GM23338 (cell line): ENCODE measurements around the gene BRAF. TPM values are rescaled to one million over a fixed set of nuclear protein-coding genes. Genes with fewer than 3 reads are reported as not detected.

ENCODE experiments used
- ATAC-seq: fragments of 200-7000 bp; cut with Tn5 transposase; 3 replicates; pipeline ENCODE4 v1.9.1; 2020
- DNase-seq: peaks from one replicate; pipeline ENCODE4 v3.0.0-alpha.2; 2015; ENCODE audit warnings: low spot score
- H2AFZ ChIP-seq: fragments of 200-600 bp; sonication (generic); 2 replicates; pipeline ENCODE4 v1.8.0; 2016; ENCODE audit warnings: antibody characterized with exemption, mild to moderate bottlenecking, moderate library complexity
- H3F3A ChIP-seq: fragments of 200-600 bp; sonication (generic); replicated peaks from 2 replicates; pipeline ENCODE4 v1.8.0; 2017; ENCODE audit warnings: antibody characterized with exemption, mixed run types, low read depth
- H3K27ac ChIP-seq: fragments of 200-600 bp; sonication (generic); 2 replicates; pipeline ENCODE4 v1.6.1; 2016; ENCODE audit warnings: low read depth
- H3K27me3 ChIP-seq: fragments of 200-600 bp; sonication (generic); 2 replicates; pipeline ENCODE4 v1.8.0; 2016; ENCODE audit warnings: mild to moderate bottlenecking, mixed run types, moderate library complexity; ENCODE audit not compliant: insufficient read depth
- H3K36me3 ChIP-seq: fragments of 200-600 bp; sonication (generic); 2 replicates; pipeline ENCODE4 v1.8.0; 2016; ENCODE audit warnings: mild to moderate bottlenecking; ENCODE audit not compliant: insufficient read depth
- H3K4me1 ChIP-seq: fragments of 200-600 bp; sonication (generic); 2 replicates; pipeline ENCODE4 v1.8.0; 2016; ENCODE audit warnings: mild to moderate bottlenecking, moderate library complexity; ENCODE audit not compliant: insufficient read depth
- H3K4me2 ChIP-seq: fragments of 200-600 bp; sonication (generic); 2 replicates; pipeline ENCODE4 v1.7.1; 2017; ENCODE audit warnings: mixed run types
- H3K4me3 ChIP-seq: fragments of 200-600 bp; sonication (generic); 2 replicates; pipeline ENCODE4 v1.6.1; 2016; ENCODE audit warnings: mixed run types
- H3K79me2 ChIP-seq: fragments of 200-600 bp; sonication (generic); replicated peaks from 2 replicates; pipeline ENCODE4 v1.8.0; 2017; ENCODE audit warnings: mild to moderate bottlenecking; ENCODE audit not compliant: insufficient read depth
- H3K9me2 ChIP-seq: fragments of 200-600 bp; sonication (generic); 2 replicates; pipeline ENCODE4 v1.8.0; 2017; ENCODE audit not compliant: insufficient read depth
- H4K20me1 ChIP-seq: fragments of 200-600 bp; sonication (generic); replicated peaks from 2 replicates; pipeline ENCODE4 v1.8.0; 2017; ENCODE audit warnings: mild to moderate bottlenecking; ENCODE audit not compliant: insufficient read depth
- H3K27ac Mint-ChIP-seq: 2 replicates; pipeline ENCODE4 v1.8.0; 2020; ENCODE audit warnings: inconsistent platforms, mild to moderate bottlenecking, moderate library complexity, mixed read lengths
- H3K27me3 Mint-ChIP-seq: 3 replicates; pipeline ENCODE4 v1.8.0; 2022; ENCODE audit warnings: low read depth, mild to moderate bottlenecking, moderate library complexity, mixed read lengths, inconsistent platforms; ENCODE audit not compliant: insufficient read depth, poor library complexity
- H3K36me3 Mint-ChIP-seq: 3 replicates; pipeline ENCODE4 v1.8.0; 2021; ENCODE audit warnings: low read depth, mild to moderate bottlenecking, inconsistent platforms, moderate library complexity, mixed read lengths
- H3K4me1 Mint-ChIP-seq: 3 replicates; pipeline ENCODE4 v1.8.0; 2020; ENCODE audit warnings: mild to moderate bottlenecking, inconsistent platforms, mixed read lengths
- H3K4me3 Mint-ChIP-seq: 3 replicates; pipeline ENCODE4 v1.8.0; 2021; ENCODE audit warnings: moderate library complexity, mild to moderate bottlenecking, inconsistent platforms, mixed read lengths
- H3K9me3 Mint-ChIP-seq: 3 replicates; pipeline ENCODE4 v1.8.0; 2020; ENCODE audit warnings: moderate library complexity, mild to moderate bottlenecking, inconsistent platforms, mixed read lengths
- EZH2 ChIP-seq: fragments of 200-600 bp; sonication (generic); IDR thresholded peaks from one replicate; pipeline ENCODE4 v1.8.0; 2017; ENCODE audit warnings: antibody characterized with exemption, mild to moderate bottlenecking, low read depth; ENCODE audit not compliant: unreplicated experiment
- EZH2phosphoT487 ChIP-seq: fragments of 200-600 bp; sonication (generic); IDR thresholded peaks from one replicate; pipeline ENCODE4 v1.8.1; 2018; ENCODE audit warnings: antibody characterized with exemption; ENCODE audit not compliant: unreplicated experiment
- JUNB ChIP-seq: IDR thresholded peaks from one replicate; pipeline ENCODE4 v1.6.1; 2016; ENCODE audit warnings: antibody characterized with exemption; ENCODE audit not compliant: unreplicated experiment
- NANOG ChIP-seq: IDR thresholded peaks from 2 replicates; pipeline ENCODE4 v1.6.1; 2016; ENCODE audit warnings: antibody characterized with exemption, borderline replicate concordance
- POLR2AphosphoS5 ChIP-seq: IDR thresholded peaks from 2 replicates; pipeline ENCODE4 v1.6.1; 2016; ENCODE audit warnings: antibody characterized with exemption, low read depth
- STAT1 ChIP-seq: IDR thresholded peaks from one replicate; pipeline ENCODE4 v1.6.1; 2016; ENCODE audit warnings: antibody characterized with exemption; ENCODE audit not compliant: unreplicated experiment
- ZNF114 ChIP-seq: fragments of 250-450 bp; sonication (Bioruptor Pico); IDR thresholded peaks from 2 replicates; pipeline ENCODE4 v1.5.0; 2020; ENCODE audit warnings: mild to moderate bottlenecking, moderate library complexity
- ZNF331 ChIP-seq: fragments of 250-450 bp; sonication (Bioruptor Pico); IDR thresholded peaks from 2 replicates; pipeline ENCODE4 v1.5.0; 2020; ENCODE audit warnings: low read depth, mild to moderate bottlenecking, moderate library complexity
- polyA plus RNA-seq: library from polyadenylated mRNA; unstranded; fragments of >200 nt; fragmentation: Nextera tagmentation; extraction: Ambion mirVana; gene quantifications from 2 replicates; pipeline ENCODE4 v1.2.1, GENCODE V29; 2016
- total RNA-seq: library from RNA; depleted of rRNA; stranded (reverse); fragments of >200 nt; shearing (Covaris generic); gene quantifications from 2 replicates; pipeline ENCODE4 v1.2.3, GENCODE V29; 2014
- TF ChIP-seq, protein P1 (sequence below): IDR thresholded peaks from one replicate; pipeline ENCODE4 v1.6.1; 2018; ENCODE audit warnings: antibody characterized with exemption; ENCODE audit not compliant: unreplicated experiment
- TF ChIP-seq, protein P2 (sequence below): fragments of 250-450 bp; sonication (Bioruptor Pico); IDR thresholded peaks from 2 replicates; pipeline ENCODE4 v1.5.0; 2020; ENCODE audit warnings: mild to moderate bottlenecking, moderate library complexity

Gene BRAF
- total and polyA plus RNA-seq, 2 experiments from 2014 or later = 14.6 to 36.8 TPM

DNA sequence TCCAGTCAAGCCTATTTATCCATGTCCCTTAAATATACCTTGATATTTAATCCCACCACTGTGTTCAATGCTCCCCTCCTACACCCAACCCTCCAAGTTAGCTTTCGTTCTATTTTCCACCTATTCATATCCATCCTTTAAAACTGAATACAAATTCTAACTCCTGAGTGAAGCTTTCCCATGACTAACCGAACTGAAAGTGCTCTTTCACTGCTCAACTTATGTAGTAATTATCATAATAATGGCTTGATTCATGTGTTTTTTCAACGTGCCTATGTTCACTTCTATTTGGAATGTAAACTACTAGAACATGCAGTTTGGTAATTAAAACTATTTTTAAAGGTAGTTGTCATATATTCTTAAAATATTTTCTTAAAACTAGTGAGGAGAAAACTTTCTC, 170.2 kb downstream of the BRAF start (continued):
- TF ChIP-seq, protein P1, sequence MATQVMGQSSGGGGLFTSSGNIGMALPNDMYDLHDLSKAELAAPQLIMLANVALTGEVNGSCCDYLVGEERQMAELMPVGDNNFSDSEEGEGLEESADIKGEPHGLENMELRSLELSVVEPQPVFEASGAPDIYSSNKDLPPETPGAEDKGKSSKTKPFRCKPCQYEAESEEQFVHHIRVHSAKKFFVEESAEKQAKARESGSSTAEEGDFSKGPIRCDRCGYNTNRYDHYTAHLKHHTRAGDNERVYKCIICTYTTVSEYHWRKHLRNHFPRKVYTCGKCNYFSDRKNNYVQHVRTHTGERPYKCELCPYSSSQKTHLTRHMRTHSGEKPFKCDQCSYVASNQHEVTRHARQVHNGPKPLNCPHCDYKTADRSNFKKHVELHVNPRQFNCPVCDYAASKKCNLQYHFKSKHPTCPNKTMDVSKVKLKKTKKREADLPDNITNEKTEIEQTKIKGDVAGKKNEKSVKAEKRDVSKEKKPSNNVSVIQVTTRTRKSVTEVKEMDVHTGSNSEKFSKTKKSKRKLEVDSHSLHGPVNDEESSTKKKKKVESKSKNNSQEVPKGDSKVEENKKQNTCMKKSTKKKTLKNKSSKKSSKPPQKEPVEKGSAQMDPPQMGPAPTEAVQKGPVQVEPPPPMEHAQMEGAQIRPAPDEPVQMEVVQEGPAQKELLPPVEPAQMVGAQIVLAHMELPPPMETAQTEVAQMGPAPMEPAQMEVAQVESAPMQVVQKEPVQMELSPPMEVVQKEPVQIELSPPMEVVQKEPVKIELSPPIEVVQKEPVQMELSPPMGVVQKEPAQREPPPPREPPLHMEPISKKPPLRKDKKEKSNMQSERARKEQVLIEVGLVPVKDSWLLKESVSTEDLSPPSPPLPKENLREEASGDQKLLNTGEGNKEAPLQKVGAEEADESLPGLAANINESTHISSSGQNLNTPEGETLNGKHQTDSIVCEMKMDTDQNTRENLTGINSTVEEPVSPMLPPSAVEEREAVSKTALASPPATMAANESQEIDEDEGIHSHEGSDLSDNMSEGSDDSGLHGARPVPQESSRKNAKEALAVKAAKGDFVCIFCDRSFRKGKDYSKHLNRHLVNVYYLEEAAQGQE = no peak
- TF ChIP-seq EZH2phosphoT487 (no peak), EZH2 (no peak), ZNF114 (CRISPR knock-in tag) (no peak), NANOG (no peak), JUNB (no peak)

DNA sequence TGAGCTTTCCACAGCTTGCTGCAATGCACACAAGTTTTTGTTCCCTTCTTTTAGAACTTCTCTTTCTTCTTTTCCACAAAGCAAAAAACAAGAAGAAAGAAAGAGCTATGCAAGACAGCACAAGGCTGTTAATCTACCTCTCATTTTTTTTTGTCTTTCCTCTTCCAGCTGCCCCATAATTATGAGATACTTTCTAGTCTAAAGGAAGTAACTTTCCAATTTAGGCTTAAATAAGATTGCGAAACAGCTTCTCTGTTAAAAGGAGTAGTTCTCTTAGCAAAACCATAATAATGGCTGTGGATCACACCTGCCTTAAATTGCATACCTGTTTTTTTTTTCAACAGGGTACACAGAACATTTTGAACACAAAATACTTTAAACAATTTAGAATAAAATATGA, 172.2 kb downstream of the BRAF start:
- Histone ChIP-seq H3K27ac (no peak overlapping the region), H3F3A (no peaks in the 10 kb centered on the region), H3K4me2 (no peak overlapping the region), H3K9me2 (no peaks in the 10 kb centered on the region), H3K36me3 (no peaks in the 10 kb centered on the region), H3K4me3 (no peak overlapping the region), H2AFZ (no peak overlapping the region), H3K27me3 (no peaks in the 10 kb centered on the region), H4K20me1 (no peaks in the 10 kb centered on the region), H3K4me1 (0 out of 2 replicates have a peak, but pooled peaks cover 4% of the 10 kb centered on the region), H3K79me2 (no peaks in the 10 kb centered on the region)
- no peaks in the 10 kb centered on the region; the same call in 2 of the 3 replicates for H3K36me3 Mint-ChIP-seq
- DNase-seq (no peak), ATAC-seq (no peak)
- no peak for TF ChIP-seq EZH2phosphoT487
- H3K4me3 Mint-ChIP-seq = no peak overlapping the region
- no peaks in the 10 kb centered on the region for H3K27me3 Mint-ChIP-seq
- H3K9me3 Mint-ChIP-seq = no peaks in the 10 kb centered on the region
- no peak overlapping the region for H3K27ac Mint-ChIP-seq
- peaks cover 9% of the 10 kb centered on the region; the same call in 2 of the 3 replicates for H3K4me1 Mint-ChIP-seq

DNA sequence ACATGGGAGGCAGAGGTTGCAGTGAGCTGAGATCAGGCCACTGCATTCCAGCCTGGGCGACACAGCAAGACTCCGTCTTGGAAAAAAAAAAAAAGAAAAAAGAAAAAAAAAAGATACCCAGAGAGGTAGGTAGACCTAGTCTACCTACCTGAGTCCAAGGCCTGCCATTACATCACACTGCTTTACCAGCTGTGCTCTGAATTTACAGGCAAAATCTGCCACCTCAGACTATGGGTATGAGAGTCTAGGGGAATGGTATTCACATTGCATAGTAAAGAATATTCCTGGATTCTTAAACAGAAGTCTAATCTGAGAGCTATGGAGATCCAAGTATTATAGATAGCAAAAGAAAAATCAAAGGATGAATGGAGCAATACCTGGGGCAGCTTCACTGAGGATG, 178.0 kb downstream of the BRAF start:
- Mint-ChIP-seq H3K9me3 (no peaks in the 10 kb centered on the region), H3K27ac (no peak overlapping the region)
- TF ChIP-seq STAT1 (no peak), ZNF114 (CRISPR knock-in tag) (no peak), EZH2phosphoT487 (no peak), JUNB (no peak), ZNF331 (CRISPR knock-in tag) (no peak), POLR2AphosphoS5 (no peak), EZH2 (no peak)
- TF ChIP-seq, protein P2, sequence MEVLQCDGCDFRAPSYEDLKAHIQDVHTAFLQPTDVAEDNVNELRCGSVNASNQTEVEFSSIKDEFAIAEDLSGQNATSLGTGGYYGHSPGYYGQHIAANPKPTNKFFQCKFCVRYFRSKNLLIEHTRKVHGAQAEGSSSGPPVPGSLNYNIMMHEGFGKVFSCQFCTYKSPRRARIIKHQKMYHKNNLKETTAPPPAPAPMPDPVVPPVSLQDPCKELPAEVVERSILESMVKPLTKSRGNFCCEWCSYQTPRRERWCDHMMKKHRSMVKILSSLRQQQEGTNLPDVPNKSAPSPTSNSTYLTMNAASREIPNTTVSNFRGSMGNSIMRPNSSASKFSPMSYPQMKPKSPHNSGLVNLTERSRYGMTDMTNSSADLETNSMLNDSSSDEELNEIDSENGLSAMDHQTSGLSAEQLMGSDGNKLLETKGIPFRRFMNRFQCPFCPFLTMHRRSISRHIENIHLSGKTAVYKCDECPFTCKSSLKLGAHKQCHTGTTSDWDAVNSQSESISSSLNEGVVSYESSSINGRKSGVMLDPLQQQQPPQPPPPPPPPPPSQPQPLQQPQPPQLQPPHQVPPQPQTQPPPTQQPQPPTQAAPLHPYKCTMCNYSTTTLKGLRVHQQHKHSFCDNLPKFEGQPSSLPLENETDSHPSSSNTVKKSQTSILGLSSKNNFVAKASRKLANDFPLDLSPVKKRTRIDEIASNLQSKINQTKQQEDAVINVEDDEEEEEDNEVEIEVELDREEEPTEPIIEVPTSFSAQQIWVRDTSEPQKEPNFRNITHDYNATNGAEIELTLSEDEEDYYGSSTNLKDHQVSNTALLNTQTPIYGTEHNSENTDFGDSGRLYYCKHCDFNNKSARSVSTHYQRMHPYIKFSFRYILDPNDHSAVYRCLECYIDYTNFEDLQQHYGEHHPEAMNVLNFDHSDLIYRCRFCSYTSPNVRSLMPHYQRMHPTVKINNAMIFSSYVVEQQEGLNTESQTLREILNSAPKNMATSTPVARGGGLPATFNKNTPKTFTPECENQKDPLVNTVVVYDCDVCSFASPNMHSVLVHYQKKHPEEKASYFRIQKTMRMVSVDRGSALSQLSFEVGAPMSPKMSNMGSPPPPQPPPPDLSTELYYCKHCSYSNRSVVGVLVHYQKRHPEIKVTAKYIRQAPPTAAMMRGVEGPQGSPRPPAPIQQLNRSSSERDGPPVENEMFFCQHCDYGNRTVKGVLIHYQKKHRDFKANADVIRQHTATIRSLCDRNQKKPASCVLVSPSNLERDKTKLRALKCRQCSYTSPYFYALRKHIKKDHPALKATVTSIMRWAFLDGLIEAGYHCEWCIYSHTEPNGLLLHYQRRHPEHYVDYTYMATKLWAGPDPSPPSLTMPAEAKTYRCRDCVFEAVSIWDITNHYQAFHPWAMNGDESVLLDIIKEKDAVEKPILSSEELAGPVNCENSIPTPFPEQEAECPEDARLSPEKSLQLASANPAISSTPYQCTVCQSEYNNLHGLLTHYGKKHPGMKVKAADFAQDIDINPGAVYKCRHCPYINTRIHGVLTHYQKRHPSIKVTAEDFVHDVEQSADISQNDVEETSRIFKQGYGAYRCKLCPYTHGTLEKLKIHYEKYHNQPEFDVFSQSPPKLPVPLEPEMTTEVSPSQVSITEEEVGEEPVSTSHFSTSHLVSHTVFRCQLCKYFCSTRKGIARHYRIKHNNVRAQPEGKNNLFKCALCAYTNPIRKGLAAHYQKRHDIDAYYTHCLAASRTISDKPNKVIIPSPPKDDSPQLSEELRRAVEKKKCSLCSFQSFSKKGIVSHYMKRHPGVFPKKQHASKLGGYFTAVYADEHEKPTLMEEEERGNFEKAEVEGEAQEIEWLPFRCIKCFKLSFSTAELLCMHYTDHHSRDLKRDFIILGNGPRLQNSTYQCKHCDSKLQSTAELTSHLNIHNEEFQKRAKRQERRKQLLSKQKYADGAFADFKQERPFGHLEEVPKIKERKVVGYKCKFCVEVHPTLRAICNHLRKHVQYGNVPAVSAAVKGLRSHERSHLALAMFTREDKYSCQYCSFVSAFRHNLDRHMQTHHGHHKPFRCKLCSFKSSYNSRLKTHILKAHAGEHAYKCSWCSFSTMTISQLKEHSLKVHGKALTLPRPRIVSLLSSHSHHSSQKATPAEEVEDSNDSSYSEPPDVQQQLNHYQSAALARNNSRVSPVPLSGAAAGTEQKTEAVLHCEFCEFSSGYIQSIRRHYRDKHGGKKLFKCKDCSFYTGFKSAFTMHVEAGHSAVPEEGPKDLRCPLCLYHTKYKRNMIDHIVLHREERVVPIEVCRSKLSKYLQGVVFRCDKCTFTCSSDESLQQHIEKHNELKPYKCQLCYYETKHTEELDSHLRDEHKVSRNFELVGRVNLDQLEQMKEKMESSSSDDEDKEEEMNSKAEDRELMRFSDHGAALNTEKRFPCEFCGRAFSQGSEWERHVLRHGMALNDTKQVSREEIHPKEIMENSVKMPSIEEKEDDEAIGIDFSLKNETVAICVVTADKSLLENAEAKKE (CRISPR knock-in tag) = no peak

More for the DNA sequence above, 178.0 kb downstream of the BRAF start:
- peaks cover 6% of the 10 kb centered on the region; the same call in 2 of the 3 replicates for H3K36me3 Mint-ChIP-seq
- H3K36me3 ChIP-seq = no peaks in the 10 kb centered on the region
- peaks cover 4% of the 10 kb centered on the region; the same call in 2 of the 3 replicates for H3K4me1 Mint-ChIP-seq
- no peak overlapping the region for H3K27ac ChIP-seq
- H4K20me1 ChIP-seq = no peaks in the 10 kb centered on the region
- H3K4me3 ChIP-seq = no peak overlapping the region
- no peak overlapping the region for H3K4me3 Mint-ChIP-seq
- H3K27me3 ChIP-seq = no peaks in the 10 kb centered on the region
- H3K9me2 ChIP-seq = no peaks in the 10 kb centered on the region
- ATAC-seq = no peak
- no peaks in the 10 kb centered on the region for H3K27me3 Mint-ChIP-seq
- H3F3A ChIP-seq = no peaks in the 10 kb centered on the region
- H3K4me1 ChIP-seq = no peaks in the 10 kb centered on the region; the same call in 1 of the 2 replicates
- no peak overlapping the region for H3K4me2 ChIP-seq
- H3K79me2 ChIP-seq = no peaks in the 10 kb centered on the region
- no peak for DNase-seq
- no peak overlapping the region for H2AFZ ChIP-seq
